HG03196 (cell line): ENCODE results near the gene MOCOS.
"Not testable (repeated sequence)": the region's sequence is repeated elsewhere in the genome, so short reads cannot be mapped to it uniquely, and the experiment has no call there.

ENCODE experiments used
- ATAC-seq: cut with Tn5 transposase; IDR thresholded peaks from one replicate; pipeline ENCODE4 v1.9.1; 2021; ENCODE audit not compliant: unreplicated experiment

The MOCOS gene, protein sequence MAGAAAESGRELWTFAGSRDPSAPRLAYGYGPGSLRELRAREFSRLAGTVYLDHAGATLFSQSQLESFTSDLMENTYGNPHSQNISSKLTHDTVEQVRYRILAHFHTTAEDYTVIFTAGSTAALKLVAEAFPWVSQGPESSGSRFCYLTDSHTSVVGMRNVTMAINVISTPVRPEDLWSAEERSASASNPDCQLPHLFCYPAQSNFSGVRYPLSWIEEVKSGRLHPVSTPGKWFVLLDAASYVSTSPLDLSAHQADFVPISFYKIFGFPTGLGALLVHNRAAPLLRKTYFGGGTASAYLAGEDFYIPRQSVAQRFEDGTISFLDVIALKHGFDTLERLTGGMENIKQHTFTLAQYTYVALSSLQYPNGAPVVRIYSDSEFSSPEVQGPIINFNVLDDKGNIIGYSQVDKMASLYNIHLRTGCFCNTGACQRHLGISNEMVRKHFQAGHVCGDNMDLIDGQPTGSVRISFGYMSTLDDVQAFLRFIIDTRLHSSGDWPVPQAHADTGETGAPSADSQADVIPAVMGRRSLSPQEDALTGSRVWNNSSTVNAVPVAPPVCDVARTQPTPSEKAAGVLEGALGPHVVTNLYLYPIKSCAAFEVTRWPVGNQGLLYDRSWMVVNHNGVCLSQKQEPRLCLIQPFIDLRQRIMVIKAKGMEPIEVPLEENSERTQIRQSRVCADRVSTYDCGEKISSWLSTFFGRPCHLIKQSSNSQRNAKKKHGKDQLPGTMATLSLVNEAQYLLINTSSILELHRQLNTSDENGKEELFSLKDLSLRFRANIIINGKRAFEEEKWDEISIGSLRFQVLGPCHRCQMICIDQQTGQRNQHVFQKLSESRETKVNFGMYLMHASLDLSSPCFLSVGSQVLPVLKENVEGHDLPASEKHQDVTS

DNA sequence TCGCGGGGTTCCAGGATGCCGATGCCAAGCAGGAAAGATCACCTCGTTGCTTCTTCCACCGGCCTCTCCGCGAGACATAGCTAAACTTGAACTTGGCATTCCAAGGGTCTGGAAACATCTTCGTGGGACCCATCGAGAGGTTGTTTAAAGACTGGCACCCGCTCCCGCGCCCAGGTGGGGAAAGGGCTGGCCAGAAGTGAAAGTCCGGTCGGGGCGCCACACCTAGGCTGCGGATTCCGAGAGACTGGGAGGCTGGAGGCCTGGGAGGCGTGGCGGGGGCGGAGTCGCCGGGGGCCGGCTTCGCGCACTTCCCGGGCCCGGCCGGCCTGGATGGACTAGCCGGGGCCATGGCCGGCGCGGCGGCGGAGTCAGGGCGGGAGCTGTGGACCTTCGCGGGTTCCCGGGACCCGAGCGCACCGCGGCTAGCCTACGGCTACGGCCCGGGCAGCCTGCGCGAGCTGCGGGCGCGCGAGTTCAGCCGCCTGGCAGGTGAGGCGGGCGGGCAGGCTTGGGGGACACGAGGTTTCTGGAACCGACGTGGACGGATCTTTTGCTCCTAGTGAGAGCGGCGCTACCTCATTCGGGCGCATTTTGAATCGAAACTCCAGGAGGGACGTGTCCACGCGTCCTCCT is at the start of gene MOCOS:
TSS of gene MOCOS (plus strand) at position 305 of the 633 bp plus-strand sequence. CDS start at position 348, 43 bp downstream.
- peak; percentile 52 for ATAC-seq

DNA sequence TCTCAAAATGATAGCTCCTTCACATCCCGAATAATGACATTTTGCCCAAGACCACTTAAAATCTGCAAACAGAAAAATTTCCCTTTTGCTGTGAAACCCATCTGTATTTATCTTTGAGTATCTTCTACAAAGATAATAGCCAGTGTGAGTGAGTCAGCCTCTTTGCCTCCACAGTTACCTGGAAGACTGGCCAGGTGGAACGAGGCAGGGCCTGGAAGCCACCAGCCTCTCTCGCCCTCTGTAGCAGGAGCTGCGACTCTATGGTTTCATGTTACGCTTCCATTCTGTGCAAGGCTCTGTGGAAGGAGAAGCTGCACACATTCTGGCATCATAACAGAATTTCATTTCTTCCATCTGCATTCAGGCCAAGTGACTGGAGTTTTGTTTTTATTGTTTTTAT is 48.1 kb upstream of the MOCOS start:
- no peak for ATAC-seq

DNA sequence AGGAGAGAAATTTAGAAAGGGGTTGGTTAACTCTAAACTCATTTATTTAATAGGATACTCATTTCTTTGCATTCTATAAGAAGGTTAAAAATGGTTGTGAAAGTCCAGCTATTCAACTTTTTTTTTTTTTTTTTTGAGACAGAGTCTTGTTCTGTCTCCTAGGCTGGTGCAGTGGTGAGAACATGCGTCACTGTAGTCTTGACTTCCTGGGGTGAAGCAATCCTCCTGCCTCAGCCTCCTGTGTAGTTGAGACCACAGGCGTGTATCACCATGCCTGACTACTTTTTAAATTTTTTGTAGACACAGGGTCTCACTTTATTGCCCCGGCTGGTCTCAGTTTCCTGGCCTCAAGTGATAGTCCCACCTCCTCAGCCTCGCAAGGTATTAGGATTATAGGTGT is 45.7 kb upstream of the MOCOS start:
- no peak for ATAC-seq

DNA sequence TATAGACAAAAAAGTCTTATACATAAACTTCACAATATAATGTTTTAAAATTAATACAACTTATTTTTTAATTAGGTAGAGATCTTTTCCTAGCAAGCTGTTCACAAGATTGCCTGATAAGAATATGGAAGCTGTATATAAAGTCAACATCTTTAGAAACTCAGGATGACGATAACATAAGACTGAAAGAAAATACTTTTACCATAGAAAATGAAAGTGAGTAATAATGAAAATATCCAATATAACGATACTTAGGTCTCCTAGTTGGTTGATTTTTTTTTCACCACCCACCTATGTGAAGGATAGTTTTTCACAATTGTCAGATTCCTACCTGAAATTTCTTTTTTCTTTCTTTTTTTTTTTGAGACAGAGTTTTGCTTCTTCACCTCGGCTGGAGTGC is 44.5 kb upstream of the MOCOS start:
- no peak for ATAC-seq

DNA sequence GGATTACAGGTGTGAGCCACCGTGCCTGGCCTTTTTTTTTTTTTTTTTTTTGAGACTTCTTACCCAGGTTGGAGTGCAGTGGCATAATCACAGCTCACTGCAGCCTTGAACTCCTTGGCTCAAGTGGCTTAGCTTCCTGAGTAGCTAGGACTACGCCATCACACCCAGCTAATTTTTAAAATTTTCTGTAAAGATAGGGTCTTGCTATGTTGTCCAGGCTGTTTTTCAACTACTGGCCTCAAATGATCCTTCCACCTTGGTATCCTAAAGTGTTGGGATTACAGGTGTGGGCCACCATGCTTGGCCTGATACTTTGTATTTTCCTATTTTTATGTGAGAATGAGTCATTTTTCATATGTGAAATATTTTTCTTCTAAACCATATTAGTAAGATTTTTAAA is 43.9 kb upstream of the MOCOS start:
- no peak for ATAC-seq

DNA sequence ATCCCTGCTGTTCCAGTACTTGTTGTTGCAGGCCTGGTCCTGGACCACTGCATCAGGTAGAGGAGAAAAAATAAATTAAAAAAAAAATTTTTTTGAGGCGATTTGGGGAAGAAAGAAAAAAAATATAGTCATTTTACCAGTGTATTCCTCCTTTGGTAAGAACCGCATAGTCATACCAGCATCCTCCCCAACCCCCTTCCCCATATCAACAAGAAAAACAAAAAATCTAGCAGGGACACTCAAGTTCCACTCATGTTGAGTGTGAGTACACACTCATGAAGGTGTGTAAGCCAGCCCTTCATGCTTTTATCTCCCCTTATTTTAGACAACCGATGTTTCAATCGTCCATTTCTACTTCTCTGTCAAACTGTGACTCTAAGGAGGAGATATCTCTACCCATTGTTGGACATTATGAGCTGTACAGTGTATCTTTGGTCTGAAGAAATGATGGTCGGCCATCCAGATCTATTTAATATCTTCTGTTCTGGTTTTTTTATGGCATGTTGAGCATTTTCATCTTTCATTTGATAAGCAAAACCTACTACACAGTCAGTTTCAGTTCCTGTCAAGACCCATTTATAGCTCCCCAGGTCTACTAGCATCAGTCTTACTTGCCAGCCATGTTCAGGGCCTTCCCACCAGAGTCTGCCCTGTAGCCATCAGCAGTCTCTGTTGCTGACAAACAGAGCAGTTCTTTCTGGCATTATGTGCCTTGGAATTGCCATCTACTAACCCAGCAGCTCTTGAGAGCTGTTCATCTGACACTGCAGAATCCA is 37.6 kb upstream of the MOCOS start:
- peak; percentile 85 for ATAC-seq

DNA sequence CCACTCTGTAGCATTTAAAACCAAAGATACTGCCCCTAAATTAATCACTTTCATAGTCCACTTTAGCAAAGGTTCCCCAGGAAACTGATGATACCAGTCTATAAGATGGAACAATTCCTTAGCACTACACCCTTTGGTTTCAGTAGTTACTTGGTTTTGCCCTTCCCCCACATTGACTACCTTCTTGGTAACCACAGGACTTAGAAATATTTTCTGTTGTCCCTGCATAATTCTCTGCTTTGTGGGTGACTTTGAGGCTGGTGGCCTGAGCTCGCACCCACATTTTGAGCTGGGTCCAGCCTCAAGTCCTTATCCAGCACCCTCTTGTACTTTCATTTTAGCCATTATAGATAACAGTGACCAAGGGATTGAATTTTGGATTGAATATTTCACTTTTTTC is 34.5 kb upstream of the MOCOS start:
- no peak for ATAC-seq

DNA sequence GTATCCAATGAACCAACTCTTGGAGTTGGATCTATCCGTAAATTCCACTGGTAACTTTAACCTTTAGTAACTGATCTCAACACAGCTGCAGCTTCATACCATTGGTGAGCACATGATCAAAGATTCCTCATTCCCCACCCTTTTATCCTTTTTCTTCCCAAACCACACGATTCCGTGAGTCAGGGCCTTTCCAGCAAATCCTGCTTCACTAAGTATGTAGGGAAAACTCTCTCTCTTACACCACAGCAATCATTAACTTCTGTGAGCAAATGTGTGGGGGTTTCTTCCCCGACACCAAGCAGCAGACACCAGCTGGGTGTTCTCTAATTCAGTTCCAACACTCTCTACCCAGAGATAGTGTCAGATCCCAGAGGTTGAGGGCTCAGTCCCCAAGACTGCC is 34.1 kb upstream of the MOCOS start:
- no peak for ATAC-seq

DNA sequence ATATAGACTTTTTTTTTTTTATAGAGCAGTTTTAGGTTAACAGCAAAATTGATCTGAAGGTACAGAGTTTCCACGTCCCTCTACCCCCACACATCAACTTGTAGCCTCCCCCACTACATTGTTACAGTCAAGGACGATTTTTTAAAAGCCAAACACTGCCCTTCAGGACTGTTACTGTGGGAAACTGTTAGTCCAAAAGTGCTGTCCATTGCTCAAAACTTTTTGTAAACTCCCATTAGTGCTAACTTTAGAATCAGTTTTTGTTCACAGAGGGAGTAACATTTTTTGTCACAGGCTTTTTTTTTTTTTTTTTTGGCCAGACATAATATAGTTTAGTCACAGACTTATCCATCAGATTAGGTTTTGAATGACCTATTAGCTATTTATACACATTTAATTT is 33.5 kb upstream of the MOCOS start:
- ATAC-seq: no peak

DNA sequence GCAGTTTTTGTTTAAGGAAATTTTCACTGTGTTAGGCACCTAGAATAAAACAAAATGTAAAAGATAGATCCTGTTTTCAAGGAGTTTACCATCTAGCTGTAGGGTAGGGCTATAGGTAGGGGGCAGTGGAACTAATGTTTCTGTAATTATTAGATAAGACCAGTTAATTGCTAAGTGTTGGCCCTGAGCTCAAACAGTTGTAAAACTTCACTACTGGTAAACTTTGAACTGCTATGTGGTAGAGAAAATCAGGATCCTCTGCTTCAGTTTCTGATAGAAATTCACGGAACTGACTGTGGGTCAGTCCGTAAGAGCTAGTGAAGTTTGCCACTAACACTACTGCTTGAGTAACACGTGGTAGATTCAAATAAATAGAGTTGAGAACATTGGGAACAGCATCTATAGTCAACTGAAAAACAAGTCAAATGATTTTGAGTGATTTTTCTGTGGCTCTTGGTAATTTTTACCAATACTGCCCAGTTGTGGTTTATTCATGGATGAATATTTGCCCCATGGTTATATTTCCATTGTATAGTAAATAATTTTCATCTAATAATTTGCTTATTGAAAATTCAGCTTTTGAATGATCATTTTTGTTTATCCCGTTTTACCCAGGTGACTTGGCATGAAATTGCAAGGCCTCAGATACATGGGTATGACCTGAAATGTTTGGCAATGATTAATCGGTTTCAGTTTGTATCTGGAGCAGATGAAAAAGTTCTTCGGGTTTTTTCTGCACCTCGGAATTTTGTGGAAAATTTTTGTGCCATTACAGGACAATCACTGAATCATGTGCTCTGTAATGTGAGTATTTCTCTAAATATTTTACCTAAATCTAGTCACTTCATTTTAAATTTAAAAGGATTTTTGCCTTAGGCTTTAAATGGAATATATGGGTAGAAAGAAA is 31.2 kb upstream of the MOCOS start:
- no peak for ATAC-seq

DNA sequence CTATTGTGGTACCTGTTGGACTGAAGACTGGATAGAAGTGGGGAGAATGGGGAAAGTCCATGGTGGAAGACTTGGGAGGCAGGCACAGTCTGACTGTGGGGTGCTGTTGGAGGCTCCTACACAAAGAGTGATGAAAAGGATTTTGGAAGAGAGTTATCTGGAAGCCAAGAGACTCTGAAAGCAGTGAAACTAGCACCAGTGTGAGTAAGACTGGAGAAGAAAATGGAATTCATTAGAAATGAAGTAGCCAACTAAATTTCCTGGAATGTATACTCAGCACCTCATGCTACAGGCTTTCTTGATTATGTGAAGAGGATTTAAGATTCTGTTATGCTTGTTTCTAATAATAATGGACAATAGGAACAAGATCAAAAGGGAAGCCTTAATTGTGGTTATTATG is 29.9 kb upstream of the MOCOS start:
- no peak for ATAC-seq

DNA sequence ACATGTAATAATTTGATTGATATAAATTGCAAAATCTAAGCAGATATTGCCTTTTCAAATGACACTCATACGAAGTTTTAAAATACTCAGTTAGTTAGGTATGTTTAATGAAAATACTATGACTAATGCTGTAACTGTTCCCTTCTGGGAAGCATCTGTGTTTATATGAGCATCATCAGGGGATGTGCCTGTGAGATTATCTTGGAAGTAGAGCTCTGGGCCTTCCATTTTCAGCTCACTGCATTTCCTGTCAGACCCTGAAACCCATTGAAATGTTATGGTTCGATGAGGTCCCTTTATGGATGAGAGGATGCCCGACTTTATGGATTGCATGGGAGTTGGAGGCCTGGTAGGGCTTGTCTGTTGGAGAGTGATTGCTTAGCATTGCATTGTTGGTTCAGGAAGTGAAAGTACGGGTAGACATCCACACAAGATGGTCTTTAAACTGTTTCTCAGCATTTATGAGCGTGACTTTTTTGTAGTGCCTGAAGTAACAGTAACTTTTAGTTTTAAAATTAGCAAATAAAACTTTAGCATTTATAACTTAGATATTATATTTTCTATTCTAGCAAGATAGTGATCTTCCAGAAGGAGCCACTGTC is 28.9 kb upstream of the MOCOS start:
- no peak for ATAC-seq

DNA sequence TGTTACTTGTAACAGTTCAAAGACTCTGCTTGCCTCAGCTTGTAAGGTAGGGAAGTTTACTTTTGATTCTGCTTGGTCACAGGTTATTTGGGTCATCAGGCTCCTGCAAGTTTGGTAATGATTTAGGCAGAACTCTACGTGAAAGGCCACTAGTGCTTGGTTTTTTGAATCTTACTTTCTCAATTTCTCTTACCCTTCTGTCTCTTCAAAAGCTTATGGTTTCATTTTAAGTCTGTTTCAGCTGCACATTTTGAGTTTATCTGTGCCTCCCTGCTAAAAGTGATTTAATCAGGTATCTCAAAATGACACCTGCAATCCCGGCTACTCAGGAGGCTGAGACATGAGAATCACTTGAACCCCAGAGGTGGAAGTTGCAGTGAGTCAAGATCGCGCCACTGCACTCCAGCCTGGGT is 26.3 kb upstream of the MOCOS start:
- no peak for ATAC-seq

DNA sequence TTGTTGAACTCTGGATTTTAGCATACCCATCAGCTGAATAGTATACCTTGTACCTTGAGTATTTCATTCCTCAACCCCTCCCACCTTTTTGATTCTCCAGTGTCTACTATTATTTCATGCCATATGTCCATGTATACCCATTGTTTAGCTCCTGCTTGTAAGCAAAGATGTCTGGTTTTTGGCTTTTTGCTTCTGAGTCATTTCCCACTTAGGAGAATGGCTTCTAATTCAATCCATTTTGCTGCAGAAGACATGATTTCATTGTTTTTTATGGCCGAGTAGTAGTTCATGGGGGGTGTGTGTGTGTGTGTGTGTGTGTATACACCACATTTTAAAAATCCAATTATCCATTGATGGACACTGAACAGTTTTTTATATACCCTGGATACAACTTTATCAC is 24.3 kb upstream of the MOCOS start:
- ATAC-seq: no peak

DNA sequence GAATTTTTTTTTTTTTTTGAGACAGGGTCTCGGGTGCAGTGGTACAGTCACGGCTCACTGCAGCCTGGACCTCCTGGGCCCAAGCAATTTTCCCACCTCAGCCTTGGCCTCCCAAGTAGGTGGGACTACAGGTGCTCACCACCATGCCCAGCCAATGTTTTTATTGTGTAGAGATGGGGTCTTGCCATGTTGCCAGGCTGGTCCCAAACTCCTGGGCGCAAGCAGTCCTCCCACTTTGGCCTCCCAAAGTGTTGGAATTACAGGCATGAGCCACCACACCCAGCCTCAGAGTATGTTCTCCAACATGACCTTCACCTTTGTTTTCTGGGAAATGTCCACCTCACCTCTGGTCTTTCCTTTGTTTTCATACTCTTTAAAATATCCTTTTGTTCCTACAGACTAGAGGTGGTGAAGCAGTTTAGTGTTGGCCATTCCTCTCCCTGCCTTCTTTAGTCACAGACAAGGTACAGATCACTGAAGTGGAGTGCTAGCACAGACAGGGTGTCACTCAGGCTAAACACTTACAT is 19.5 kb upstream of the MOCOS start:
- ATAC-seq: no peak

DNA sequence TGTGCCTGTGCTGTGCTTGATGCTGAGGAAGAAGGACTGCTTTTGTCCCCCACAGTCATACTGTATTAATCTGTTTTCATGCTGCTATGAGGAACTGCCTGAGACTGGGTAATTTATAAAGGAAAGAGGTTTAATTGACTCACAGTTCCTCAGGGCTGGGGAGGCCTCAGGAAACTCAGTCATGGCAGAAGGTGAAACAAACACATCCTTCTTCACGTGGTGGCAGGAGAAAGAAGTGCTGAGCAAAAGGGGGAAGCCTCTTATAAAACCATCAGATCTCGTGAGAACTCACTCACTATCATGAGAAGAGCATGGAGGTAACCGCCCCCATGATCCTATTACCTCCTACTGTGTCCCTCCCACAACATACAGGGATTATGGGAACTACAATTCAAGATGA is 19.0 kb upstream of the MOCOS start:
- not testable (repeated sequence) for ATAC-seq

DNA sequence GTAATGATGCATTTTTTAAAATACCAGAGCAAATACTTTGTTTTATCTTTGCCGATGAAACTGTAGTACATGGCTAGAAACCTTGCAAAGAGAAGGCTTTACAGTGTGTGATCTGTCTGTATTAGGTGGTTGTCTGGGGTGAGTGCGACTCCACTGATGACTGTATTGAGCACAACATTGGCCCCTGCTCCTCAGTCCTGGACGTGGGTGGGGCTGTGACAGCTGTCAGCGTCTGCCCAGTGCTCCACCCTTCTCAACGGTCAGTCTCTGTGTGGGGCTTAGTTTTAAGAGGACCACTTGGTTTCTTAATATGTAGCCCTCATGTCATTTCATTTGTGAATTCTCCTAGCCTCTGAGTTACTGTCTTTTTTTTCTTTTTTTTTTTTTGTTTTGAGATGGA is 17.4 kb upstream of the MOCOS start:
- no peak for ATAC-seq

DNA sequence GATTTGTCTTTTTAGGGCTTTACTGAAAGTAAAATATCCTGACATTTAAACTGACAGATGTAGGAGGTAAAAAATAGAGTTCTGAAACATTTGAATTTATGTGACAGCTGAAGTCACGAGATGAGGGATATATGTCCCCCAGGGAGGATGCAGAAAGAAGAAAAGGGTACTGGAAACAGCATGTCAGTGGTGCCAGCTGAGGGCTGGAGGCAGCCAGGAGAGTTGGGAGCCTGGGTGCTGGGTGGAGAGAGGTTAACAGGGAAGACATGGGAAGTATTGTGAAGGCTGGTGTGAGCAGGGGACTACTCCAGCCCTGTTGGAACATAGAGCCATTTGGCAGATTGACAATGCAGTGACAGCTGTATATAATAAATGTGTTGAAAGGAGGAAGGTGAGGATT is 11.8 kb upstream of the MOCOS start:
- no peak for ATAC-seq

DNA sequence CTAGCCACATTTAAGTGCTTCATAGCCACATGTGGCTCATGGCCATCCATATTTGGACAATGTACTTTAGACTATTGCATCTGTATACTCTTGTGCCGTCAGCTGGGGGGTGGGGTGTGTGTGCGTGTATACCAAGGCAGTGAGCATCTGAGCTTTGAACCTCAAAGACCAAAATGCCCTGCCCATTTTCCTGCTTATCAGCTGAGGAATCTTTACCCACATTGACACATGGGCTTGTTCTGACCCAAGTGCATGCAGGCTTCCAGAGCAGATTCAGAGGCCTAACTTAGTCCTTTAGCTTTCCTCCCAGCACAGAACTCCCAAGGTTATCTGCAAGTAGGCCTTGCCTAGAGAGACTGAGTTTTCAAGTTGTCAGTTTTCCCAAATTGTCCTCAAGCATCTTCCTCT is 11.1 kb upstream of the MOCOS start:
- no peak for ATAC-seq
